Lung (tissue), 12 donors: ENCODE measurements around the gene RHOG. TPM values are rescaled to one million over a fixed set of nuclear protein-coding genes. Genes with fewer than 3 reads are reported as not detected.

Experiments used
- ATAC-seq: fragments of 200-7000 bp; cut with Tn5 transposase; one replicate; pipeline ENCODE4 v1.9.1; 2020; ENCODE audit warnings: moderate number of reproducible peaks; ENCODE audit not compliant: insufficient read depth, low FRiP score
- DNase-seq, 3 donors: peaks; one replicate each; pipeline ENCODE4 v3.0.0-alpha.2; 2013 to 2017
- H3K27ac ChIP-seq, 2 donors: one replicate each; pipeline ENCODE4 v1.5.1; 2013; ENCODE audit warnings: mild to moderate bottlenecking in 2 of 2, moderate library complexity in 2 of 2, control low read depth in 1 of 2, inconsistent platforms in 1 of 2, low read depth in 1 of 2, low read length in 1 of 2
- H3K27me3 ChIP-seq, 3 donors: one replicate each; pipeline ENCODE4 v1.5.1; 2013; ENCODE audit warnings: low read length in 2 of 3; ENCODE audit not compliant: control insufficient read depth in 3 of 3, insufficient read depth in 3 of 3
- H3K36me3 ChIP-seq, 4 donors: one replicate each; pipeline ENCODE4 v1.5.1; 2013; ENCODE audit warnings: low read length in 4 of 4, mild to moderate bottlenecking in 1 of 4, moderate library complexity in 1 of 4; ENCODE audit not compliant: control insufficient read depth in 4 of 4, insufficient read depth in 4 of 4
- H3K4me1 ChIP-seq, 5 donors: one replicate each; pipeline ENCODE4 v1.5.1; 2013; ENCODE audit warnings: low read length in 5 of 5, mild to moderate bottlenecking in 2 of 5, moderate library complexity in 1 of 5; ENCODE audit not compliant: control insufficient read depth in 5 of 5, insufficient read depth in 5 of 5
- H3K4me3 ChIP-seq: one replicate; pipeline ENCODE4 v1.5.1; 2013; ENCODE audit warnings: mild to moderate bottlenecking, control low read depth, moderate library complexity
- H3K9ac ChIP-seq, 2 donors: one replicate each; pipeline ENCODE4 v1.5.1; 2013; ENCODE audit warnings: low read length in 2 of 2, control low read depth in 1 of 2; ENCODE audit not compliant: insufficient read depth in 1 of 2
- H3K9me3 ChIP-seq, 4 donors: one replicate each; pipeline ENCODE4 v1.5.1; 2013; ENCODE audit warnings: low read length in 3 of 4, mild to moderate bottlenecking in 1 of 4, moderate library complexity in 1 of 4; ENCODE audit not compliant: control insufficient read depth in 4 of 4, insufficient read depth in 3 of 4
- WGBS, 2 donors: extraction: QIAGEN DNeasy Blood & Tissue Kit; methylation state at CpG; one replicate each; pipeline ENCODE4 v1.1.7; 2013; 5-methylcytosine and 5-hydroxymethylcytosine counted together
- polyA plus RNA-seq, 2 donors: library from polyadenylated mRNA; stranded (reverse); fragments of 200-250 nt; gene quantifications; one replicate each; pipeline ENCODE4 v1.2.1, GENCODE V29; 2013
- total RNA-seq, 2 donors: library from RNA; depleted of rRNA in 1 of 2; stranded (reverse); fragments of >200 nt in 1 of 2; gene quantifications; one replicate each; pipeline ENCODE4 v1.2.1, GENCODE V29; 2014 to 2021
- TF ChIP-seq, protein P1 (sequence below): IDR thresholded peaks from 2 replicates; pipeline ENCODE4 v1.5.1; 2012; ENCODE audit warnings: mild to moderate bottlenecking; ENCODE audit errors: control extremely low read depth, extremely low read depth
- donor health status: control.
- donor health status: control.
- donor health status: Bipolar disorder and iron deficiency.
- donor health status: healthy.
- donor health status: DM: yes; HTN: yes; CAD: no.

RHOG gene
- total and polyA plus RNA-seq, 4 donors = 15.4 to 287 (median 82.6) TPM

DNA sequence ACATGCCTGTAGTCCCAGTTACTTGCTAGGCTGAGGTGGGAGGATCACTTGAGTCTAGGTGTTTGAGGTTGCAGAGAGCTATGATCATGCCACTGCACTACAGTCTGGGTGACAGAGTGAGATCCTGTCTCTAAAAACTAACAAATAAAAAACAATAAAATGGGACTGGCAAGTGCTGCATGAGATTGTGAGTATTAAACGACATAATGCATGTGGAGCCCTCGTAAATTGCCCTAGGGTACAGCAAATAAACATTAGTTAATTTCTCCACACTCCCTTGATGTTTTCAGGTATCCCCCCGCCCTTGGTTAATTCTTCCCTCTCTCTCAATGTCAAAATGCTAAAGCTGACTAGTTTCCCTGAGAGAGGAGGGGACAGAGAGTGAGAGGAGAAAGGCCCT is 4.9 kb upstream of the RHOG start:
- Histone ChIP-seq H3K27me3 (no peaks in the 10 kb centered on the region), H3K9ac (no peak overlapping the region), H3K27ac (no peak overlapping the region), H3K9me3 (no peaks in the 10 kb centered on the region), H3K4me3 (no peak overlapping the region), H3K4me1 (peaks cover 0 to 2% (median 0%) of the 10 kb centered on the region in 5 donors), H3K36me3 (no peaks in the 10 kb centered on the region)
- TF ChIP-seq, protein P1, sequence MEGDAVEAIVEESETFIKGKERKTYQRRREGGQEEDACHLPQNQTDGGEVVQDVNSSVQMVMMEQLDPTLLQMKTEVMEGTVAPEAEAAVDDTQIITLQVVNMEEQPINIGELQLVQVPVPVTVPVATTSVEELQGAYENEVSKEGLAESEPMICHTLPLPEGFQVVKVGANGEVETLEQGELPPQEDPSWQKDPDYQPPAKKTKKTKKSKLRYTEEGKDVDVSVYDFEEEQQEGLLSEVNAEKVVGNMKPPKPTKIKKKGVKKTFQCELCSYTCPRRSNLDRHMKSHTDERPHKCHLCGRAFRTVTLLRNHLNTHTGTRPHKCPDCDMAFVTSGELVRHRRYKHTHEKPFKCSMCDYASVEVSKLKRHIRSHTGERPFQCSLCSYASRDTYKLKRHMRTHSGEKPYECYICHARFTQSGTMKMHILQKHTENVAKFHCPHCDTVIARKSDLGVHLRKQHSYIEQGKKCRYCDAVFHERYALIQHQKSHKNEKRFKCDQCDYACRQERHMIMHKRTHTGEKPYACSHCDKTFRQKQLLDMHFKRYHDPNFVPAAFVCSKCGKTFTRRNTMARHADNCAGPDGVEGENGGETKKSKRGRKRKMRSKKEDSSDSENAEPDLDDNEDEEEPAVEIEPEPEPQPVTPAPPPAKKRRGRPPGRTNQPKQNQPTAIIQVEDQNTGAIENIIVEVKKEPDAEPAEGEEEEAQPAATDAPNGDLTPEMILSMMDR = no peak
- 87 to 93% methylated on average over 3 of the region's 3 CpGs for WGBS, 2 donors
- DNase-seq (no peak), ATAC-seq (no peak)

DNA sequence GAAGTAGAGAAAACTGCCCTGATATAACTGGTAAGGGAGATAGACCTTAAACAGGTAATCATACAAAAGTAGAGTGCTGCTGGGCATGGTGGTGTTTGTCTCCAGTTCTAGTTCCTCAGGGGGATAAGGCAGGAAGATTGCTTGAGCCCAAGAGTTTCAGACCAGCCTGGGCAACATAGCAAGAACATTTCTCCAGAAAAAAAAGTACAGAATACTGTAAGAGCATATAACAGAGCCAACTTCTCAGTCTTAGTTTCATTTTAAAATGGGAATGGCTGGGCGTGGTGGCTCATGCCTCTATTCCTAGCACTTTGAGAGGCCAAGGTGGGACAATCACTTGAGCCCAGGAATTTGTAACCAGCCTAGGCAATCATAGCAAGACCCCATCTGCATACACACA is 4.5 kb upstream of the RHOG start:
- Histone ChIP-seq H3K9ac (no peak overlapping the region), H3K36me3 (no peaks in the 10 kb centered on the region), H3K27ac (no peak overlapping the region), H3K9me3 (no peaks in the 10 kb centered on the region), H3K4me1 (peaks cover 0 to 2% (median under 1%) of the 10 kb centered on the region in 5 donors), H3K4me3 (no peak overlapping the region), H3K27me3 (no peaks in the 10 kb centered on the region)
- ATAC-seq (no peak), DNase-seq (no peak)
- TF ChIP-seq, protein P1 = no peak
- WGBS, 2 donors = 87 to 96% methylated on average over 1 of the region's 1 CpG

DNA sequence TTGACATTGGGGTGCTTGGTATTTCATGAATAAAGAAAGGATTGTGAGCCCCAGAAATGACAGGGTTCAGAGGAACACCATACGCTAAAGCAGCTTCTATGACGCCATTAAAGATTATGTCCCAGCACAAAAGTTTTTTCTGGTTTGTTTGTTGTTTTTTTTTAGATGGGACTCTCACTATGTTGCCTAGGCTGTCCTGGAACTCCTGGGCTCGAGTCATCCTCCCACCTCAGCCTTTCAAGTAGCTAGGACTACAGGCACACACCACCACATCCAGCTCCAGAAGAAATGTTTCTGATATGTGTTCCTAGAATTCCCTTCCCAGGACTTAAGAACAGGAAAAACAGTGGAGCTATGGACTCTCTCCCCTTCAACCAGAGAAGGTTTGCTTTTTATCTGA is 2.6 kb upstream of the RHOG start:
- Histone ChIP-seq H3K9me3 (no peaks in the 10 kb centered on the region), H3K4me1 (peaks cover under 1 to 12% (median 9%) of the 10 kb centered on the region in 5 donors), H3K27ac (no peak overlapping the region), H3K4me3 (no peak overlapping the region), H3K9ac (no peak overlapping the region), H3K27me3 (no peaks in the 10 kb centered on the region), H3K36me3 (no peaks in the 10 kb centered on the region)
- DNase-seq (no peak), ATAC-seq (no peak)
- WGBS, 2 donors = 88 to 92% methylated on average over 3 of the region's 3 CpGs
- TF ChIP-seq, protein P1 = no peak
